K562 (cell line): ENCODE results near the gene WNK1. TPM values are rescaled to one million over a fixed set of nuclear protein-coding genes. Genes with fewer than 3 reads are reported as not detected.
A peak's percentile ranks its signal among the peaks of the same experiment; 100 is the strongest.

Experiments
- ATAC-seq: fragments of 200-7000 bp; cut with Tn5 transposase; 3 replicates; pipeline ENCODE4 v1.9.1; 2020; ENCODE audit warnings: moderate library complexity
- BruUV-seq: library from RNA; stranded (reverse); fragments of 400-500 nt; replicated peaks from 2 replicates; lab custom pipeline; 2021; lab: Mats Ljungman, UMichigan
- CTCF ChIA-PET: fragments of 300-600 bp; formaldehyde crosslinking; extraction: SDS; loops from one replicate; lab custom pipeline; 2021; ENCODE audit warnings: low intra/inter-chr PET ratio; lab: Yijun Ruan, JAX
- POLR2A ChIA-PET: fragments of 300-600, 350-650 bp; sonication (Branson Sonifier 250); formaldehyde crosslinking; extraction: SDS; loops from one replicate; lab custom pipeline; 2021; ENCODE audit warnings: antibody characterized with exemption, inconsistent platforms; lab: Yijun Ruan, JAX
- DNase-seq, 4 experiments: peaks; one replicate each; pipeline versions ENCODE4 v3.0.0 to v3.0.0-alpha.2; 2011 to 2018; ENCODE audit warnings: low spot score in 3 of 4, mixed read lengths in 3 of 4; ENCODE audit errors: extremely low read depth in 1 of 4
- FAIRE-seq: peaks from 2 replicates; lab custom pipeline; 2011; peaks lifted over from hg19 to GRCh38; lab: Jason Lieb, UNC
- H2AFZ ChIP-seq: 2 replicates; pipeline ENCODE4 v1.6.0; 2011; ENCODE audit warnings: low read depth, low read length, control low read depth, inconsistent platforms
- H3K27ac ChIP-seq: fragments of 200-600 bp; 3 replicates; pipeline ENCODE4 v1.8.0; 2011; ENCODE audit warnings: low read depth, mild to moderate bottlenecking, control low read depth, inconsistent platforms, low read length, moderate library complexity, mixed read lengths; ENCODE audit errors: extremely low read depth
- H3K27me3 ChIP-seq, 2 experiments: fragments of 300-600 bp in 1 of 2; 2 replicates in 1 of 2; 3 replicates in 1 of 2; pipeline versions ENCODE4 v1.6.0 to v1.8.0; 2011; ENCODE audit warnings: inconsistent platforms in 2 of 2, low read length in 2 of 2, mild to moderate bottlenecking in 1 of 2, mixed read lengths in 1 of 2, moderate library complexity in 1 of 2; ENCODE audit not compliant: control insufficient read depth in 2 of 2, insufficient read depth in 2 of 2
- H3K36me3 ChIP-seq: fragments of 300-600 bp; 3 replicates; pipeline ENCODE4 v1.8.0; 2011; ENCODE audit warnings: mild to moderate bottlenecking, low read length, inconsistent platforms; ENCODE audit not compliant: control insufficient read depth, insufficient read depth
- H3K4me1 ChIP-seq, 2 experiments: fragments of 200-600 bp in 1 of 2; replicated peaks in 1 of 2; 2 replicates in 1 of 2; 3 replicates in 1 of 2; pipeline versions ENCODE4 v1.5.1 to v1.8.0; 2011; ENCODE audit warnings: inconsistent platforms in 2 of 2, low read length in 2 of 2, mild to moderate bottlenecking in 1 of 2, mixed read lengths in 1 of 2, moderate library complexity in 1 of 2; ENCODE audit not compliant: control insufficient read depth in 2 of 2, insufficient read depth in 2 of 2
- H3K4me2 ChIP-seq: 2 replicates; pipeline ENCODE4 v1.6.1; 2011; ENCODE audit warnings: low read length, control low read depth, inconsistent platforms, mixed read lengths; ENCODE audit not compliant: insufficient read depth
- H3K4me3 ChIP-seq: fragments of 200-600 bp; sonication (generic), shearing (Covaris generic); 2 replicates; pipeline ENCODE4 v1.5.1; 2016; ENCODE audit warnings: control low read depth, inconsistent platforms
- H3K79me2 ChIP-seq: fragments of 200-600 bp; 3 replicates; pipeline ENCODE4 v1.8.0; 2011; ENCODE audit warnings: low read length, inconsistent platforms; ENCODE audit not compliant: control insufficient read depth, insufficient read depth
- H3K9ac ChIP-seq, 2 experiments: 2 replicates each; pipeline versions ENCODE4 v1.6.0 to v1.6.1; 2011; ENCODE audit warnings: low read depth in 2 of 2, low read length in 2 of 2, control low read depth in 1 of 2, inconsistent platforms in 1 of 2, mild to moderate bottlenecking in 1 of 2, mixed read lengths in 1 of 2; ENCODE audit not compliant: insufficient read depth in 1 of 2
- H3K9me1 ChIP-seq: one replicate; pipeline ENCODE4 v1.6.0; 2011; ENCODE audit warnings: inconsistent platforms, mild to moderate bottlenecking, low read length, moderate library complexity; ENCODE audit not compliant: control insufficient read depth, insufficient read depth
- H3K9me3 ChIP-seq: replicated peaks from 2 replicates; pipeline ENCODE4 v1.5.1; 2011; ENCODE audit warnings: low read depth, low read length, inconsistent platforms; ENCODE audit not compliant: control insufficient read depth, insufficient read depth
- H4K20me1 ChIP-seq: replicated peaks from 2 replicates; pipeline ENCODE4 v1.6.1; 2011; ENCODE audit warnings: low read length, inconsistent platforms, mixed read lengths; ENCODE audit not compliant: control insufficient read depth, insufficient read depth
- ATF1 ChIP-seq, 2 experiments: fragments of 450-650 bp in 1 of 2; IDR thresholded peaks; 2 replicates each; pipeline ENCODE4 v1.6.1; 2016; ENCODE audit warnings: missing compliant biosample characterization in 1 of 2, missing genetic modification characterization in 1 of 2
- C11orf30 ChIP-seq: fragments of 450-650 bp; IDR thresholded peaks from 2 replicates; pipeline ENCODE4 v1.6.1; 2016; ENCODE audit warnings: low read depth, mild to moderate bottlenecking
- GATAD2B ChIP-seq: fragments of 450-650 bp; IDR thresholded peaks from 2 replicates; pipeline ENCODE4 v1.6.1; 2017; ENCODE audit warnings: mild to moderate bottlenecking, borderline replicate concordance
- MEIS2 ChIP-seq: fragments of 450-650 bp; IDR thresholded peaks from 2 replicates; pipeline ENCODE4 v1.6.1; 2014; ENCODE audit warnings: mild to moderate bottlenecking; ENCODE audit not compliant: partially characterized antibody
- SOX6 ChIP-seq: fragments of 450-650 bp; IDR thresholded peaks from 2 replicates; pipeline ENCODE4 v1.6.1; 2014; ENCODE audit warnings: mild to moderate bottlenecking
- WGBS: fragments of 100-300 bp; shearing (Covaris generic); methylation state at CpG from one replicate; pipeline ENCODE4 v1.1.6; 2016; ENCODE audit warnings: low coverage, mixed read lengths; ENCODE audit not compliant: insufficient coverage; ENCODE audit errors: missing lambda C conversion rate; 5-methylcytosine and 5-hydroxymethylcytosine counted together
- in situ Hi-C: fragments of 300-500 bp; cut with MboI; formaldehyde crosslinking; loops from 4 replicates; pipeline ENCODE4 v1.15.0; 2018; ENCODE audit warnings: inconsistent platforms, mixed read lengths
- intact Hi-C: fragments of 100-400 bp; cut with micrococcal nuclease; formaldehyde crosslinking; loops from 2 replicates; pipeline ENCODE4 v1.14.2; 2022
- polyA plus RNA-seq, 8 experiments: library from polyadenylated mRNA; depleted of rRNA in 4 of 8; stranded (reverse) in 5 of 8; unstranded in 3 of 8; fragments of >200 nt; fragmentation: Nextera tagmentation in 2 of 8; fragmentation: Illumina TruSeq in 1 of 8; extraction: Ambion mirVana in 2 of 8; extraction: Trizol in 1 of 8; gene quantifications; 2 replicates each; pipeline versions ENCODE4 v1.2.1 to v1.2.3, GENCODE V29; 2011 to 2014; ENCODE audit warnings: inconsistent platforms in 1 of 8, missing spikeins in 1 of 8
- total RNA-seq, 7 experiments: library from RNA; depleted of rRNA in 6 of 7; stranded (reverse); fragments of >200 nt in 6 of 7; fragmentation: Illumina TruSeq in 2 of 7; extraction: Trizol in 2 of 7; gene quantifications; 2 replicates each; pipeline versions ENCODE4 v1.2.1 to v1.2.3, GENCODE V29; 2011 to 2021; ENCODE audit warnings: low replicate concordance in 1 of 7
- TF ChIP-seq, protein P1 (sequence below): IDR thresholded peaks from 2 replicates; pipeline ENCODE4 v1.6.1; 2012; ENCODE audit warnings: low read depth, low read length, improper control_type of control experiment, borderline replicate concordance
- TF ChIP-seq, protein P2 (sequence below): fragments of 250-450 bp; sonication (Bioruptor Pico); IDR thresholded peaks from 2 replicates; pipeline ENCODE4 v1.5.0; 2021; ENCODE audit warnings: mild to moderate bottlenecking, borderline replicate concordance
- TF ChIP-seq, protein P3 (sequence below): fragments of 250-450 bp; sonication (Bioruptor Pico); IDR thresholded peaks from 2 replicates; pipeline ENCODE4 v1.8.0; 2022; ENCODE audit warnings: inconsistent platforms
- TF ChIP-seq, protein P4 (sequence below): fragments of 450-650 bp; IDR thresholded peaks from 2 replicates; pipeline ENCODE4 v1.6.1; 2016

WNK1 gene
- total and polyA plus RNA-seq, 9 of the 15 experiments (the other 6 are each of a cell fraction or from before 2014, with no cell fraction given) = 4.3 to 73.9 (median 31.0) TPM

DNA sequence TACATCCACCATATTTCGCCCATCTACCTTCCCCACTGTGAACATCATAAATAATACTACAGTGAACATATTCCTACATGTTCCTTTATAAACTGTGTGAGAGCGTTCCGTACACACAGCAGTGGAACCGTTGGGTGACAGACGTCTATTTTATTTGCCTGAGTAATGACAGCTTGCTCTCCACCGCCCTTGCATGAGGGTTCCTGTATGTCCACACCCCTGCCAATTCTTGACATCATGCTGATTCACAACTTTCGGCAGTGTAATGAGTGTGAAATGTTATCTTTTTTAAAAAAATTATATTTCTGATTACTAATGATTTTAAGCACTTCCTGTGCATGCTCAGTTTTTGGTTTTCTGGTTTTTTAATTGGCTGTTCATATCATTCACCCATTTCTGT, 201.4 kb downstream of the WNK1 start:
- H3K4me3 ChIP-seq = no peak overlapping the region

More for the DNA sequence above, 201.4 kb downstream of the WNK1 start:
- intact Hi-C loops = no loop called here
- DNase-seq (peak in 2 of 4 experiments; percentile 11 to 18), FAIRE-seq (peak; percentile 46), ATAC-seq (no peak)
- Histone ChIP-seq H3K27ac (peak overlapping the region; percentile 44), H3K4me1 (peaks cover 2 to 8% of the 10 kb centered on the region in 2 experiments; a peak in 4 of 5 replicates), H3K9ac (peak overlapping the region in 1 of 2 experiments; percentile 8; a peak in 1 of 4 replicates), H3K79me2 (peaks cover 4% of the 10 kb centered on the region), H3K9me3 (no peaks in the 10 kb centered on the region), H3K9me1 (no peaks in the 10 kb centered on the region), H3K27me3 (no peaks in the 10 kb centered on the region), H3K4me2 (peak overlapping the region; percentile 29; the same call in 1 of the 2 replicates), H4K20me1 (no peaks in the 10 kb centered on the region), H2AFZ (peak overlapping the region; percentile 89), H3K36me3 (no peaks in the 10 kb centered on the region)
- ChIA-PET POLR2A (no interaction called here), CTCF (no interaction called here)
- TF ChIP-seq ATF1 (CRISPR knock-in tag; IDR thresholded peaks at IDR 0.05) (no peak), ATF1 (tag; IDR thresholded peaks at IDR 0.05) (no peak), MEIS2 (peak; percentile 44), GATAD2B (no peak), SOX6 (no peak), C11orf30 (0 out of 2 replicates have a peak, but pooled peaks have one; percentile 10)
- TF ChIP-seq, protein P1, sequence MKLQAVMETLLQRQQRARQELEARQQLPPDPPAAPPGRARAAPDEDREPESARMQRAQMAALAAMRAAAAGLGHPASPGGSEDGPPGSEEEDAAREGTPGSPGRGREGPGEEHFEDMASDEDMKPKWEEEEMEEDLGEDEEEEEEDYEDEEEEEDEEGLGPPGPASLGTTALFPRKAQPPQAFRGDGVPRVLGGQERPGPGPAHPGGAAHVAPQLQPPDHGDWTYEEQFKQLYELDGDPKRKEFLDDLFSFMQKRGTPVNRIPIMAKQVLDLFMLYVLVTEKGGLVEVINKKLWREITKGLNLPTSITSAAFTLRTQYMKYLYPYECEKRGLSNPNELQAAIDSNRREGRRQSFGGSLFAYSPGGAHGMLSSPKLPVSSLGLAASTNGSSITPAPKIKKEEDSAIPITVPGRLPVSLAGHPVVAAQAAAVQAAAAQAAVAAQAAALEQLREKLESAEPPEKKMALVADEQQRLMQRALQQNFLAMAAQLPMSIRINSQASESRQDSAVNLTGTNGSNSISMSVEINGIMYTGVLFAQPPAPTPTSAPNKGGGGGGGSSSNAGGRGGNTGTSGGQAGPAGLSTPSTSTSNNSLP = no peak
- TF ChIP-seq, protein P2, sequence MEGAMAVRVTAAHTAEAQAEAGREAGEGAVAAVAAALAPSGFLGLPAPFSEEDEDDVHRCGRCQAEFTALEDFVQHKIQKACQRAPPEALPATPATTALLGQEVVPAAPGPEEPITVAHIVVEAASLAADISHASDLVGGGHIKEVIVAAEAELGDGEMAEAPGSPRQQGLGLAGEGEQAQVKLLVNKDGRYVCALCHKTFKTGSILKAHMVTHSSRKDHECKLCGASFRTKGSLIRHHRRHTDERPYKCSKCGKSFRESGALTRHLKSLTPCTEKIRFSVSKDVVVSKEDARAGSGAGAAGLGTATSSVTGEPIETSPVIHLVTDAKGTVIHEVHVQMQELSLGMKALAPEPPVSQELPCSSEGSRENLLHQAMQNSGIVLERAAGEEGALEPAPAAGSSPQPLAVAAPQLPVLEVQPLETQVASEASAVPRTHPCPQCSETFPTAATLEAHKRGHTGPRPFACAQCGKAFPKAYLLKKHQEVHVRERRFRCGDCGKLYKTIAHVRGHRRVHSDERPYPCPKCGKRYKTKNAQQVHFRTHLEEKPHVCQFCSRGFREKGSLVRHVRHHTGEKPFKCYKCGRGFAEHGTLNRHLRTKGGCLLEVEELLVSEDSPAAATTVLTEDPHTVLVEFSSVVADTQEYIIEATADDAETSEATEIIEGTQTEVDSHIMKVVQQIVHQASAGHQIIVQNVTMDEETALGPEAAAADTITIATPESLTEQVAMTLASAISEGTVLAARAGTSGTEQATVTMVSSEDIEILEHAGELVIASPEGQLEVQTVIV = no peak
- TF ChIP-seq, protein P3, sequence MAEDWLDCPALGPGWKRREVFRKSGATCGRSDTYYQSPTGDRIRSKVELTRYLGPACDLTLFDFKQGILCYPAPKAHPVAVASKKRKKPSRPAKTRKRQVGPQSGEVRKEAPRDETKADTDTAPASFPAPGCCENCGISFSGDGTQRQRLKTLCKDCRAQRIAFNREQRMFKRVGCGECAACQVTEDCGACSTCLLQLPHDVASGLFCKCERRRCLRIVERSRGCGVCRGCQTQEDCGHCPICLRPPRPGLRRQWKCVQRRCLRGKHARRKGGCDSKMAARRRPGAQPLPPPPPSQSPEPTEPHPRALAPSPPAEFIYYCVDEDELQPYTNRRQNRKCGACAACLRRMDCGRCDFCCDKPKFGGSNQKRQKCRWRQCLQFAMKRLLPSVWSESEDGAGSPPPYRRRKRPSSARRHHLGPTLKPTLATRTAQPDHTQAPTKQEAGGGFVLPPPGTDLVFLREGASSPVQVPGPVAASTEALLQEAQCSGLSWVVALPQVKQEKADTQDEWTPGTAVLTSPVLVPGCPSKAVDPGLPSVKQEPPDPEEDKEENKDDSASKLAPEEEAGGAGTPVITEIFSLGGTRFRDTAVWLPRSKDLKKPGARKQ (CRISPR knock-in tag) = no peak
- TF ChIP-seq, protein P4, sequence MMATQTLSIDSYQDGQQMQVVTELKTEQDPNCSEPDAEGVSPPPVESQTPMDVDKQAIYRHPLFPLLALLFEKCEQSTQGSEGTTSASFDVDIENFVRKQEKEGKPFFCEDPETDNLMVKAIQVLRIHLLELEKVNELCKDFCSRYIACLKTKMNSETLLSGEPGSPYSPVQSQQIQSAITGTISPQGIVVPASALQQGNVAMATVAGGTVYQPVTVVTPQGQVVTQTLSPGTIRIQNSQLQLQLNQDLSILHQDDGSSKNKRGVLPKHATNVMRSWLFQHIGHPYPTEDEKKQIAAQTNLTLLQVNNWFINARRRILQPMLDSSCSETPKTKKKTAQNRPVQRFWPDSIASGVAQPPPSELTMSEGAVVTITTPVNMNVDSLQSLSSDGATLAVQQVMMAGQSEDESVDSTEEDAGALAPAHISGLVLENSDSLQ = peak; percentile 26; the same call in 1 of the 2 replicates
- 41% methylated on average over 7 of the region's 7 CpGs for WGBS
- in situ Hi-C loops = no loop called here
- BruUV-seq = no TSS peak
